HG02642 (cell line): ENCODE measurements around the gene CASZ1.

Source experiments
- ATAC-seq: cut with Tn5 transposase; IDR thresholded peaks from one replicate; pipeline ENCODE4 v1.9.1; 2021; ENCODE audit warnings: mild to moderate bottlenecking; ENCODE audit not compliant: unreplicated experiment, poor library complexity

Gene CASZ1

DNA sequence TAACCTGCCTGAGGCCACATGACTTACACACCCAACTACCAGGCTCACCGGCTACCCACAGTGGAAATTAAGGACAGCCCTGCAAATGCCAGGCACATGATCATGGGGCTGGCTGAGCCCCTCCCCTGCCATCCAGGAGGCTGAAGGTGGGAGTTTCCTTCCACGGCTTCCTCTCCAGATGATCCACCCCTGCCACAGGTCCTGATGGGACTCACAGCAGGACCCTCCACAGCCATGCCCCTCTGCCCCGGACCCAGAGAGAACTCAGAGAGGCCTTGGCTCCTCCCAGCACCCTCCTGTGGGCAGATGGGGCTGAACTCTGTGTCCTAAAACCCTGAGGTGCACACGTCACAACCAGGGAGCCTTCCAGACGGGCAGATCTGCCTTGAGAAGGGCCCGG lies 29.1 kb upstream of the CASZ1 start:
- ATAC-seq = no peak

DNA sequence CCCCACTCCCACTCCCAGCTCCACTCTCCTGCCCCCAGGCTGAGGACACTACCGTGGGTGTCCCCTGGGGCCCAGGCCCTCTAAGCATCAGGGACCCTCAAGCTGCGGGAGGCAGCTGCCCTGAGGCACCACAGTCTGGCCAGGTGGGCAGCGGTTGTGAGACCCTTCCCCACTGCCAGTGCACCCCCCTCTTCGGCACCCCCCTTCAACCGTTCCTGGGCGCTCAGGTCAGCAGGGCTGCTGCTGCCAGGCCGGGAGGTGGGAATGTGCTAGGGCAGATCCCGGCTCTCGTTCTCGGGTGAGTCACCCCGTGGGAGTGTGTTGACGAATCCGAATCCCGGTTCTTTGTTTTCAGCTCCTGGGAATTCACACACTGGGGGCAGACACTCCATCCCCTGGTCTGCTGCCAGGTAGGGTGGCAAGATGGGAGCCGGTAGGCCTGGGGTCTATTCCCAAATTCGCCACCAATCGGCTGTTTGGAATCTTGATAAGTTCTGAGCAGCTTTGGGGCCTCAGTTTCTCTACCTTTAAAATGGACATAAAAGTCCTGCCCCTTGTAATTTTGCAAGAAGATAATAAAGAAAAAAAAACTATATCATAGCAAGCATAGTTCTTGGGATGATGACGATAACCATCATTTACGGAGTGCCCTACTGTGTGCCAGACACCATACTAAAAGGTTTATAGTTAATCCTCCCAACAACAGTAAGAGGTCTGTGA lies 28.5 kb upstream of the CASZ1 start:
- ATAC-seq = no peak

DNA sequence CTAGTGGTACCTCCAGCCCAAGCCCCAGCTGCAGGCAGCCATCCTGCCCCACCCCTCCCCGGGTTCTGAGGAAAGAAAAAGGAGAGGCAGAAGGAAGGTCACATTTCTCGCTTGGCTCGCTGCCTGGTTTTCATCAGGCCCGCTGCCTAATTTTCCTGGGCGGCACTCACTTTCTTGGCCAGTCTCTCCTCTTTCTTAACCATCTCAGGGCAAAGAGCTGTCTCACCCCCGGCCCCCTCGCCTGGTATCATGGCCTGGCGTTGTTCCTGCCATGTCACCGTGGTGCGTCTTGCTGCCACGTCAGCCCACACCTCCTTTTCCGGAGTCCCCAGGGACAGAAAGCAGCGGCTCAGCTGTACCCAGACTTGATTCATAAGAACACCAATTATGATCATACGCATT lies 26.6 kb upstream of the CASZ1 start:
- ATAC-seq = no peak

DNA sequence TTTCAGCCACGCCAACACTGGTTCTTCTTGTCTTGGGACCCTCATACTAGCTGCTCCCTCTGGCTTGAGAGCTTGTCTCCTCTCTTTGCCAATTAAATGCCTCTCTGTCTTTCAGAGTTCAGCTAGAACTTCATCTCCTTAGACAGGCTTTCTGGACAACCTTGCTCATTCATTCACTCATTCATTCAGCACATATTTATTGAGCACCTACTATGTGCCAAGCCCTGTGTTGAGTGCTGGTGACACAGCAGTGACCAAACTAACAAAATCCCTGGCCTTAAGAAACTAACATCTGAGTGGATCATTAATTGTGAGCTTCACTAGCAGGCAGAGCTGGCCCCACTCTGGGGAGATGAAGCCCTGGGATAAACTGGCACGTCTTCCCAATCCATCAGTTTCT lies 24.9 kb upstream of the CASZ1 start:
- ATAC-seq = no peak

DNA sequence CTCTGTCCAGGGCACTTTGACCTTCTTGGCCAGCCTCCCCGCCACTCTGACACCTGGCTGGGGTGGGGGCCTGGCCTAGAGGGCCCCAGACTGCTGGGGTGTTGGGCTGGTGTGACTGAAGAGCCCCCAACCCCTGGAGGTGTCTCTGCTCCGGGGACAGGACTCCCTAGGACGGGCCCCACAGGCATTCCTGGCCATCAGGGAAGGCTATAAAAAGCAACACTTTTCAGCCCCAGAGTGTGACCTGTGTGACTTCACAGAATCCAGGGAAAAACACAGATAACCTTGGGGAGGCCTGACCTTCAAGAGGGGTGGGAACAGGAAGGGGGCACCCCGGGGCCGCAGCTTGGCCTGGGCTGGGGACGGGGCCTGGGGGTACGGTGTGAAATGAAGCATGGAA lies 24.0 kb upstream of the CASZ1 start:
- ATAC-seq = no peak

DNA sequence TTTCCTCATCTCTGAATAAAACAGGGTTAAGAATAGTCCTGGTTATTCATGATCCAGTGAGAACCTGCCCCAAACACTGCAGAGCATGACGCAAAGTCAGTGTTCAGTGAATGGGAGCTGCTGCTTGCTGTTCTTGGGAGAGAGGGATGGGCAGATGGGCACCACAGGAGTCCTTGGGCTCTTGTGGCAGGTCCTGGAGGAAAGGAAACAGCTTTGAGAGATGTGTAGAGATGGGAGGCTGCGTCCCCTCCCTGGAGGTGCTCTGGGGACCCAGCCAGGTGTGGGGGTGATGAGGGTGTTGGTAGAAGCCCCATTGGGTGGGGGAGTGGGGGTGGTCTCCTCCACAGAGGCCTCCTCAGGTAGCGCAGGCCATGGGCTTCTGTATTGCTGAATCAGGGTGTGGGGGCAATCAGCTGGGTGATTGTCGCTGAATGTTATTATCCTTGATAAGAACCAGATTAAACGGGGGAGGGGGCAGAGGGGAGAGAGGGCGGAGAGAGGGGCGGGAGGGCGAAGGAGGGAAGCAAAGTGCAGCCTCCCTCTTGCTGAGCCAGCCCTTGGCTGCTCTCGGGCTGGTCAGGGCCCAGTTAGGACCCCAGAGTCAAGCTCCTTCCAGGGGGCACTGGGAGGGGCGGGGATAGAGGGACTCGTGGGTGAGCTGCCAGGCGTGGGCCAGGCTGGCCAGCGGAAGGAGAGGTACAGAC lies 22.9 kb upstream of the CASZ1 start:
- no peak for ATAC-seq

DNA sequence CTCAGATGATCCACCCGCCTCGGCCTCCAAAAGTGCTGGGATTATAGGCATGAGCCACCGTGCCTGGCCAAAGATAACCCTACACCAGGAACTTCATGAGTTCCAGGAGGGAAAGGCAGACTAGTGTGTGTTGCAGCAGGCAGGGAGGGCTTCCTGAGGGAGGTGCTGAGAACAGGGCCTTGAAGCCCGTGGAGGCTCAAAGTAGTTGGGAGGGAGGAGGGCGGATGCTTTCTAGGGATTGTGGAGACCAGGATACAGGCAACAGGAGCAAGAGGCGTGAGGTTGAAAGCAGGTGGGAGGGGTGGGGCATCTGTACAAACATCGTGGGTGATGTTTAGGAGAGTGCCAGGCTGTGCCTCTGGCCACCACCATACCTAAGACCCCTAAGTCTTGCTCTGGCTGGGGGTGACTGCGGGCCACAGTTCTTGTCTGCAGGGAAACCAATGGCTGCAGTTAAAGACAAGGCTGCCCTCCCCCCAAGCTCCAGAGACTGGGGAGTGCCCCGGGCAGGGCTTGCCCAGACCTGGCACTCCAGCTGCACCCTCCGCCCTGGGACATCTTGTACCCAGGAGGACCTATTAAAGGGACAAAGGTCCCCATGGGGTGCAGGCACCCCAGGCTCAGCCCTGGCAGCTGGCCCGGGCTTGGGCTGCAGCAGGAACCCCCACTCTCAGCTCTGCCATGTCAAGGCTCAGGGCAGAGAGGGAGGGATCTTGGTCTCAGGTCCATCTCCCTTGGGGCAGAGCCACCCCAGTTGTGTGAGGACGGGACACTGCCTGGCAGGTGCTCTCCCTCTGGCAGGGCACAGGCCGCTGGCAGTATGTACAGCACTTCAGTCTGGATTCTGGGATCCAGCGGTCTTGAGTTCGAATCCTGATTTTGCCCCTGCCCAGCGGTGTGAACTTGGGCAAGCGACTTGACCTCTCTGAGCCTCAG lies 22.1 kb upstream of the CASZ1 start:
- no peak for ATAC-seq

DNA sequence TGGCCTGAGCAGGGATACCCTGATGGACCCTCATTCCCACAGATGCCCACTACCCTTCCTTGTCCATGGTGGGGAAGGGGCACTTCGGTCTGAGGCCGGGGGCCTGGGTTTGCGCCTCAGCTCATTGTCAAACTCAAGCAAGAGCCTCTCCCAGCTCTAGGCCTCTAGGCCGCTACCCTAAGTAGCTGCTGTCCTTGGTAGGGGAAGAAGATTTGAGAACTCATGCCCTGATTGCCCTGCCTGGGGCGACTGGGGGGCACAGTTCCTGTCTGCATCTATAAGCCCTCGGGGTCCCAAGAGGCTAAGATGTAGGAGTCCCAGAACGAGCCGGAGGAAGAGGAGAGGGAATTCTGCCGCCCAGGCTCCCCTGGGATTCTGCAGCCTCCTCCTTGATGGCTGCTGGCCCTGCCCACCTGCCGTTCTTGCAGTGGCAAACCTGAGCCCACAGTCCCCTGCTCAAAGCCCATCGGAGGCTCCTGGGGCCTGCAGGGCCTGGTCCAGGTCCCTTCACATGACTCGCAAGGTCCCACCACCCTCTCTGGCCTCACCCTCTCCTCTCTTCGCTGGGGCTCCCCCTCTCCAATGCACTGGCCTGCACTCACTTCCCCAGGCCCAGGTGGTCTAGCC lies 20.4 kb upstream of the CASZ1 start:
- no peak for ATAC-seq

DNA sequence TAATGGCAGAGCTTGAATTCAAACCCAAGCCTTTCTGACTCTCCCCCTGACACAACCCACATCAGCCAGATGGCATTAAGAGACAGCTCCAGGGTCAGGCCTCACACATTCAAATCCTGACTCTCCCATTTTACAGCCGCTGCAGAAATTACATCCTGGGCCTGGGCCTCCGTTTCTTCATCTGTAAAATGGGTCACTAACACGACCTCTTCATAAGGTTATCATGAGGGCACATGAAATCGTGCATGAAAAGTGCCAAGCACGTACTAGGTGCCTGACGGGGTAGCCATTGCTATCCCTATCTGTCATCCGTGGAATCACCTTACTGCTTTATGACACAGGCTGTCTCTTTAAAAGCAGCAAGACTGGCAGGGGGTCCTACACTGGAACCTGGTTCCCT lies 19.8 kb upstream of the CASZ1 start:
- no peak for ATAC-seq

DNA sequence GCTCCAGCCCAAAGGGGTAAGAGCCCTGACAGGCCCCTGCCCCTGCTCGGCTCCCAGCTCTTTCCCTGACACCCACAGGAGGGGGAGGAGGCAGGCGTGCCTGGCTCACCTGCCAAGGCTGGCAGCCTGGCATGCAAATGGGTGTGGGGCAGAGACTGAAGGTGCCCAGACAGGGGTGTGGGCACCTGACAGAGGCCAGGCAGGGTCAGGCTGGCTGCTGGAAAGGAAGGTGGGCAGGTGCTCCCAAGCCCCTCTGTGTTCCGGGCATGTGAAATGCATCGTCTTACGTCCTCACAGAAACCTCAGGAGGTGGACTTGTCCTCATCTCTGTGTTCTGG lies 19.4 kb upstream of the CASZ1 start:
- ATAC-seq = no peak

DNA sequence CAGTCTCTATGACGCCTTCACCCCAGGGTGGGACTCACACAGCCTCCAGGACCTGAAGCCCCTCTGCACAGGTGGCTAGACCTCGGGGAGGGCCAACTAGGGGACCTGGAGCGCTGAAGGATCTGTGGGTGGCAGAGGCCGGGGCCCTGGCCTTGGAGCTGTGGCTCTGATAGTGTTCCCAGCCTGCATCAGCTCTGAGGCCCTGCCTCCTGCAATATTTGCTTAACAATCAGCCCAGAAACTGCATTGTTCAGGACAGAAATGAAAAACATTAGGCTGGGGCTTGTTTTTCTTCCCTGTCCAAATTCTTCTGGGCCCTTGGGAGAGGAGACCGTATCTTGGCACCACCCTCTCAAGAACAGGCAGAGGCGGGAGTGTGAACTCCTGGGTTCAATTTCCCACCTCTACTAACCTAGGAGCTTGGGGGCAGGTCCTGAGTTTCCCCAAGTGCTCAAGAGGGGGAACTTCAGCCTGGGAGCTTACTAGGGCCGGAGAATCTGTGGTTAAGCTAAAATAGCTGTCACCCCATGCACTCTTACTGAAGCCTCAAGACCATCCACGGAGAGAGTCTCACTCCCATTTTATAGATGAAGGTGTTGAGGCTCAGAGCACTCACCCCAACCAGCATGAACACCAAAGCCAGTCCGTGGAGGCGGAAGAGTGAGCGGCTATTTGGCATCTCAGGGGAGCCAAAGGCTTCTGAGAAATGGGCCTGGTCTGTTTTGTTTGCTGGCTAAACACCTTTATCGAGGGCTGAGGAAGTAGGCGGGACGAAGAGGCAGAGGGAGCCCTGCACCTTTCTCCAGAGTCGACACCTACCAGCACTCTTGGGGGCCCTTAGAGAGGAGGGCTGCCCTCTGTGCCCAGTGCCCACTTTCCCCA lies 18.8 kb upstream of the CASZ1 start:
- ATAC-seq = no peak

DNA sequence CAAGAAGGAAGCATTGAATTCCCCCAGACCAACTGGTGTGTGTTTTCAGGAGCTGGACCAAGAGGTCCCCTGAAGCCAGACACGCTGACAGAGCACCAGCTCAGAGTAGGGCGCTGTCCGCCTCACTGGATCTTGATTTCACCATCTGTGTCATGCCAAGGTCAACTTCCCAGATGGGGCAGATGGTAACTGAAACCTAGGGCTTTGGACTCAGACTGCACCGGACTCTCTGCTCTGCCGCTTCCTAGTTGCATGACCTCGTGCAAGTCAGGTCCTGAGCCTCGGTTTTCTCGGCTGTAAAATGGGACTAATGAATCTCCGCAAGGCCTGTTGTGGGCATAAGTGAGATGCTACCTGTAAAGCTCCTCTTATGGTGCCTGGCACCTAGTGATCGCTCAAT lies 17.9 kb upstream of the CASZ1 start:
- no peak for ATAC-seq

DNA sequence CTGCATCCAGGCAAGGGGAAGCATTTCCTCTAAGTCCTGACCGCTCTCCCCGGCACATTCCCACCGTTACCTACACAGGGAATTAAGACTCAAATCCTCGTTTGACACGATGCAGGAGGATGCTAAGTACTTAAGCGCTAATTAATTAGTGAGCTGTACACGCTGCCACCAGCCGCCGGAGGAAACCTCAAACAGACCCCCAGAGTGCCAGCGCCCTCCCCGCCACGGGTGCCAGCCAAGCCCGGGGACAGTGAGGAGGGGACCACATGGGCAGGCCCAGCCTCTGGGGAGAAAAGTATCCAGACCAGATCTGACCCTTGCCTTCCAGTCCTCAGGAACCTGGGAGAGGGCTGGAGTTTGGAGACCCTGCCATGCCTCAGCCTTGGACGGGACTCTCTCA lies 17.4 kb upstream of the CASZ1 start:
- ATAC-seq = no peak

DNA sequence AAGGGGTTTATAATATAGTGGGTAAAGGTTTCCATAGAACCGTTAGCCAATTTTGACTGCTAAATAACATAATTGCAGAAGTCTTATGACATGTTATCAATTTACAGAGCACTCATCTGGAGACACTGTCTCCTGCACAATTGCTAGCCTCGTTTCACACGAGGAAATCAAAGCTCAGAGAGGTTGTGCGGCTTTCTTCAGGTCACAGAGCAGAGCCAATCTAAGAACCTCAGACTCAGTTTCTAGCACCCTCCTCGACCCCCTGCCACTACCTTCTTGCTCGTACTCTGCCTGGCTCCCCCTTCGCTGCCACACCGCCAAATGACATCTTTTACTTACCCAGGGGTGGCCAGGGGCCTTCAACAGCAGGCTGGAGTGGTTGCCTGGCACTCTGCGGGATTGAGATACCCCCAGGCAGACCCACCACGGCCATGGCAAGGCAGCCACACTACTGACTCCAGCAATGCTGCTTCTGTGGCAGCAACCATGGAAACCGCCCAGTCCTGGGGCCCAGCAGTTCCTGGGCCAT lies 16.0 kb upstream of the CASZ1 start:
- no peak for ATAC-seq

DNA sequence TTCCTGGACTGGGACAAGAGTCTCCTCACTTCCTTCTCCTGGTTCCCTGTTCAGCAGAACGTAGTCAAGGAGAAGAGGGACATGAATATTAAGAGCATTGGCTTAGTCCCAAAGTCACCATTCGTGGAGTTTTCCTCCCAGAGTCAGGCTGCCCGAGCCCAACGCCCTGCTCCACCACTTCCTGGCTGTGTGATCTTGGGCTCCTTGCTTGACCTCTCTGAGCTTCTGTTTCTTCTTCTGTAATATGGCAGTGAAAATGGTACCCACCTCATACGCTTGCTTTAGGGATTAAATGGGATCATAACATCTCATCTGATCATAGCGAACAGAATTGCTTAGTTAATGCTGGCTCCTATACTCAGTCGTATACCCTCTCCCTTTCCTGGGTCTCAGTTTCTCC lies 12.0 kb upstream of the CASZ1 start:
- ATAC-seq = no peak

DNA sequence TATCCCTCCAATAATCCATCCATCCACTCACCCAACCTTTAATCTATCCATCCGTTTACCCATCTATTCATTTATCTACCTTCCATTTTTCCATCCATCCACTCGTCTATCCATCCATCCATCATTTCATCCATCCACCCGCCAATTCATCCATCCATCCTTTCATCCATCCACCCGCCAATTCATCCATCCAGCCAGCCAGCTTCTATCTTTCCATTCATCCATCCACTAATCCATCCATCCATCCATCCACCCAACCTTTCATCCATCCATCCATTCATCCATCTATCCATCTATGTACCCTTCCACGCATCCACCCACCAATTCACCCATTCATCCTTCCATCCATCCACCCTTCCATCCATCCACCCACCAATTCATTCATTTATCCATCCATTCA lies 10.5 kb upstream of the CASZ1 start:
- ATAC-seq = no peak

DNA sequence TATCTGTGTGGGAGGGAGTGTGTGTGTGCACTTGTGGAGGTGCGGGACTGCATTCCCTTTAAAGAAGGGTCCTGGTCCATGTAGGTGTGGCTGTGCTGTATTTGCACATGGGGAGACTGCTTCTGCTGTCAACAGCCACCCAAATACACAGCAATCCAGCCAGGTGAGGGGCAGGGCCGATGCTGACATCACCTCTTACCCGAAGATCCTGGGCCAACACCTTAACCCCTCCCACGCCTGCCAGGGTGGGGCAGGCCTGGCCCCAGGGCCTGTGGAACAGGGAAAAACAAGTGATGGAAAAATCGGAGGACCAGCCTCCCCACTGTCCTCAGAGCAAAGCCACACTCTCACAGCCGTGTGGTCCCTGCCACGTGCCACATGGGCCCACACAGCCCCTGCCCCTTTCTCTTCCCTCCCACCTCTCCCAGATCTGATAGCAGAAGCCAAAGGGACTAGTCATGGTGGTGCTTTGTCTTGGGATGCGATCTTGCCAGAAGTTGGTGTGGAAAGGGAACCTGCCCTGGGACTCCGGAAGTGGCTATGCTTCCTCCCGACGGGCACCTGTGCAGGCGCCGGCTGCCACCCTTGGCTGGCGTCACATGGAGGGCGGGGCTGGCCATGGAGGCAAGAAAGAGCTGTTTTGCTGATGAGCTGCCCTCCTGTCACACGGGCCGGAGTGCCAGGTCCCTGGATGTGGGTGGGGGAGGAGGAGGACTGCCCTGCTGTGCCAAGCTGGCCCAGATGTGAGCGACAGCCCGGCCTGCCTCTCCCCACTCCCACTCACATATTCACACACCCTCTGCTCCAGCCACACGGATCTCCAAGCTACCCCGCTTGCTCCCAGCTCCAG lies 7.8 kb upstream of the CASZ1 start:
- no peak for ATAC-seq

DNA sequence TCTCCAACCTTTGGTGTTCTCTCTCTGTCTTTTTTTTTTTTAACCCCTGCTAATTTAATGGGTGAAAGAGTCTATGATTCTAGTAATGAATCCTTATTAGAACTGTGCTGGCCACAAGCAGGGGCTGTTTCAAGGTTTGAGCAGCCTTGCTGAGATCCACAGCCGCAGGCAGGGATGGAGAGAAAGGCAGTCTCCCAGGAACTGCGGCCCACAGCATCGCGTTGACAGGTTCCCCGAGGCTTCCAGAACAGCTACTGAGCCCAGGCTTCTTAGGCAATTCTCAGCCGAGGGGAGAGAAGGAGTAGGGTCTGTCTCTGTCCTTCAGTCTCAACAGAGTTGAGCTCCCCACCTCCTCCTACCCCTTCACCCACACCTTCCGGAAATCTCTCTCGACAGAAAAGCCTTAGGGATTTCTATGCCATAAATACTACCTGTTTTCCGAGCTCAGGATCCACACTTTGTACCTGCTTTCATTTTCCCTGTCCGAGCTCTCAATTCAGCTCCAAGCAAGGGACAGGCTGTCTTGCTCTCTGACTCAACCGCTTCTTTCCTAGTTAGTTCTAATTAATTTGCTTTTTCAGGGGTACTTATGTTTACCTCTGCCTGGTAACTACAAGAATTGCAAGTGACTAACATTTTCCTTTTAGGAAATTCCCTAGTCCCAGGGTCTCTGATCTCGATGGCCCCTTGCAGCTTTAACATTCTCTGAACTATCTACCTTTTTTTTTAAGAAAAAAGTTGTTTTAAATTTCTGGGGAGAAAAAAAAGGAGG lies 6.7 kb upstream of the CASZ1 start:
- no peak for ATAC-seq
